WTC11 (cell line): ENCODE measurements around the gene FEN1. TPM values are rescaled to one million over a fixed set of nuclear protein-coding genes. Genes with fewer than 3 reads are reported as not detected.

Experiments
- ATAC-seq: fragments of 200-7000 bp; cut with Tn5 transposase; 2 replicates; pipeline ENCODE4 v1.10.0; 2021; ENCODE audit warnings: mild to moderate bottlenecking, moderate library complexity
- CTCF ChIA-PET: fragments of 300-600 bp; sonication (Branson Sonifier 250); formaldehyde crosslinking; loops from one replicate; lab custom pipeline; 2021; ENCODE audit warnings: antibody characterized with exemption; lab: Charles Lee
- POLR2A ChIA-PET: fragments of 350-600 bp; sonication (Branson Sonifier 250); formaldehyde crosslinking; loops from one replicate; lab custom pipeline; 2021; ENCODE audit warnings: antibody characterized with exemption; lab: Charles Lee
- DNase-seq: peaks from one replicate; pipeline ENCODE4 v3.0.0; 2021; ENCODE audit warnings: low spot score
- H3K27ac Mint-ChIP-seq: 2 replicates; pipeline ENCODE4 v1.8.0; 2021; ENCODE audit warnings: mixed read lengths
- H3K27me3 Mint-ChIP-seq: 2 replicates; pipeline ENCODE4 v1.8.0; 2021; ENCODE audit warnings: low read depth, mild to moderate bottlenecking, moderate library complexity, mixed read lengths
- H3K36me3 Mint-ChIP-seq: 2 replicates; pipeline ENCODE4 v1.8.0; 2021; ENCODE audit warnings: mixed read lengths
- H3K4me1 Mint-ChIP-seq: 2 replicates; pipeline ENCODE4 v1.8.0; 2022; ENCODE audit warnings: mixed read lengths
- H3K4me3 Mint-ChIP-seq: 2 replicates; pipeline ENCODE4 v1.8.0; 2021; ENCODE audit warnings: mild to moderate bottlenecking, moderate library complexity, mixed read lengths
- H3K9me3 Mint-ChIP-seq: 2 replicates; pipeline ENCODE4 v1.8.0; 2021; ENCODE audit warnings: mixed read lengths
- E2F4 ChIP-seq: sonication (generic); formaldehyde crosslinking; IDR thresholded peaks from 2 replicates; pipeline ENCODE4 v1.8.1; 2022; ENCODE audit warnings: low read depth, mild to moderate bottlenecking, moderate library complexity, missing genetic modification reagents, borderline replicate concordance
- FOXJ3 ChIP-seq: sonication (generic); formaldehyde crosslinking; IDR thresholded peaks from 2 replicates; pipeline ENCODE4 v1.9.0; 2021; ENCODE audit warnings: missing genetic modification reagents, mild to moderate bottlenecking, borderline replicate concordance
- FOXK1 ChIP-seq: sonication (generic); formaldehyde crosslinking; IDR thresholded peaks from 2 replicates; pipeline ENCODE4 v1.8.0; 2022; ENCODE audit warnings: mild to moderate bottlenecking, moderate library complexity, missing genetic modification reagents
- MYBL2 ChIP-seq: sonication (generic); formaldehyde crosslinking; IDR thresholded peaks from 2 replicates; pipeline ENCODE4 v1.8.1; 2023; ENCODE audit warnings: mild to moderate bottlenecking, moderate library complexity, missing genetic modification reagents
- NFATC4 ChIP-seq: fragments of 250-450 bp; sonication (Bioruptor Pico); IDR thresholded peaks from 2 replicates; pipeline ENCODE4 v1.9.0; 2021; ENCODE audit warnings: mild to moderate bottlenecking
- PRDM15 ChIP-seq: sonication (generic); formaldehyde crosslinking; IDR thresholded peaks from 2 replicates; pipeline ENCODE4 v1.8.0; 2022; ENCODE audit warnings: missing genetic modification reagents
- SMAD4 ChIP-seq: sonication (generic); formaldehyde crosslinking; IDR thresholded peaks from 2 replicates; pipeline ENCODE4 v1.8.0; 2022; ENCODE audit warnings: mild to moderate bottlenecking, missing genetic modification reagents
- STAT6 ChIP-seq: sonication (generic); formaldehyde crosslinking; conservative IDR thresholded peaks from 2 replicates; pipeline ENCODE4 v1.8.1; 2023; ENCODE audit warnings: mild to moderate bottlenecking, low read depth, missing genetic modification reagents, moderate library complexity
- USF1 ChIP-seq: sonication (generic); formaldehyde crosslinking; IDR thresholded peaks from 2 replicates; pipeline ENCODE4 v1.8.0; 2022; ENCODE audit warnings: mild to moderate bottlenecking, missing genetic modification reagents
- ZNF416 ChIP-seq: fragments of 250-450 bp; sonication (Bioruptor Pico); IDR thresholded peaks from 2 replicates; pipeline ENCODE4 v1.9.0; 2021; ENCODE audit warnings: mild to moderate bottlenecking, inconsistent platforms
- total RNA-seq: library from RNA; stranded (reverse); gene quantifications from 3 replicates; pipeline ENCODE4 v1.2.3, GENCODE V29; 2021
- TF ChIP-seq, protein P1 (sequence below): sonication (generic); formaldehyde crosslinking; IDR thresholded peaks from 2 replicates; pipeline ENCODE4 v1.8.1; 2022; ENCODE audit warnings: mild to moderate bottlenecking, moderate library complexity, missing genetic modification reagents
- TF ChIP-seq, protein P2 (sequence below): fragments of 250-450 bp; sonication (Bioruptor Pico); IDR thresholded peaks from 2 replicates; pipeline ENCODE4 v1.9.0; 2021; ENCODE audit warnings: moderate library complexity, mild to moderate bottlenecking, inconsistent platforms, borderline replicate concordance

The FEN1 gene
- total RNA-seq, 1 experiment from 2014 or later: 96.3 TPM

DNA sequence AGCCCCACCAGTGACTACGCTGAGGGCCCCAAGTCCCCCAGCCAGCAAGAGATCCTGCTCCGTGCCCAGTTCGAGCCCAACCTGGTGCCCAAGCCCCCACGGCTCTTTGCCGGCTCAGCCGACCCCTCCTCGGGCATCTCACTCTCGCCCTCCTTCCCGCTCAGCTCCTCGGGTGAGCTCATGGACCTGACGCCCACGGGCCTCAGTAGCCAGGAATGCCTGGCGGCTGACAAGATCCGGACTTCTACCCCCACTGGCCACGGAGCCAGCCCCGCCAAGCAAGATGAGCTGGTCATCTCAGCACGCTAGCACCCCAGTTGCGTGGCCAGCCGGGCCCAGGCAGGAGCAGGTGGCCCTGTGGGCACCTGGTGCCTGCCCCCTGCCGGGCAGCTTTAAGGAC lies 48.5 kb upstream of the FEN1 start:
- 0 out of 2 replicates have a peak, but pooled peaks cover 4% of the 10 kb centered on the region for H3K36me3 Mint-ChIP-seq
- CTCF ChIA-PET: interaction anchor here (0.6 to 2.8 kb wide), 13 partner anchors 9 to 90 kb away, joined by 3 to 21 read pairs (median 5); partner anchors contain the start of gene MYRF
- POLR2A ChIA-PET: no interaction called here
- H3K27me3 Mint-ChIP-seq: peaks cover under 1% of the 10 kb centered on the region; the same call in 1 of the 2 replicates
- TF ChIP-seq PRDM15 (CRISPR knock-in tag): 0 out of 2 replicates have a peak, but pooled peaks have one; percentile 15
- TF ChIP-seq, protein P1, sequence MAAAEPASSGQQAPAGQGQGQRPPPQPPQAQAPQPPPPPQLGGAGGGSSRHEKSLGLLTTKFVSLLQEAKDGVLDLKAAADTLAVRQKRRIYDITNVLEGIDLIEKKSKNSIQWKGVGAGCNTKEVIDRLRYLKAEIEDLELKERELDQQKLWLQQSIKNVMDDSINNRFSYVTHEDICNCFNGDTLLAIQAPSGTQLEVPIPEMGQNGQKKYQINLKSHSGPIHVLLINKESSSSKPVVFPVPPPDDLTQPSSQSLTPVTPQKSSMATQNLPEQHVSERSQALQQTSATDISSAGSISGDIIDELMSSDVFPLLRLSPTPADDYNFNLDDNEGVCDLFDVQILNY (CRISPR knock-in tag): no peak
- TF ChIP-seq E2F4 (CRISPR knock-in tag): no peak
- TF ChIP-seq ZNF416 (CRISPR knock-in tag): no peak
- TF ChIP-seq MYBL2 (CRISPR knock-in tag): no peak
- TF ChIP-seq NFATC4 (CRISPR knock-in tag): no peak
- ATAC-seq (no peak), DNase-seq (no peak)
- H3K4me1 Mint-ChIP-seq: peaks cover 1% of the 10 kb centered on the region
- H3K4me3 Mint-ChIP-seq: no peak overlapping the region
- no peak overlapping the region for H3K27ac Mint-ChIP-seq
- no peaks in the 10 kb centered on the region for H3K9me3 Mint-ChIP-seq

DNA sequence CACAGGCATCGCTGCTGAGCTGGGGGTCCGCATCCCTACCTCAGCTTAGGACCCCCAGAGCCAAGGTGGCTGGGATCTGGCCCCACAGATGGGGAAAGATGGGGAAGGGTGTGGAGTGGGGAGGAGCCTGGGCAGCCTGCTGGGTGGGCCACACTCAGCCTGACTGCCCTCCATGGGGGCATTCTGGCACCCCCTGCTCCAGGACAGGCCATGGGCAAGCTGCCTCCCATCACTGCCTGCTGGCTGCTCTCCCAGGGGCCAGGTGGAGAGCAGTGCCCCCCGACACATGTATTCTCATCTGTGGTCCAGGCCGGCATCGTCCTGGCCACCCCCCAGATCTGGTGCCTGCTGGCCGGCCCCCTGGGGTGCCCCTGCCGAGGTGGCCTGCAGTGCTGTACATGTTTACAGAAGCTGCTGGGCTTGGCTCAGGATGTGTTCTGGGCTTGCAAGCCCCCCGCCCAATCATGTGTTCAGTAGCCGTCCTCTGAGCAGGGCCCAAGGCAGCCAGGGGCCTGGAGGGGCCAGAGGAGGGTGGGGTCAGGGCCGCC lies 48.0 kb upstream of the FEN1 start:
- Mint-ChIP-seq H3K36me3 (0 out of 2 replicates have a peak, but pooled peaks cover 4% of the 10 kb centered on the region), H3K27me3 (peaks cover 2% of the 10 kb centered on the region; the same call in 1 of the 2 replicates), H3K9me3 (no peaks in the 10 kb centered on the region), H3K4me3 (no peak overlapping the region), H3K4me1 (peaks cover 6% of the 10 kb centered on the region), H3K27ac (no peak overlapping the region)
- CTCF ChIA-PET: interaction anchor here (0.9 to 2.8 kb wide), 7 partner anchors 9 to 91 kb away, joined by 3 to 21 read pairs (median 5); partner anchors contain the start of gene MYRF
- DNase-seq (no peak), ATAC-seq (no peak)
- TF ChIP-seq FOXJ3 (CRISPR knock-in tag): no peak
- TF ChIP-seq, protein P1 (CRISPR knock-in tag): no peak
- no peak for TF ChIP-seq FOXK1 (CRISPR knock-in tag)
- TF ChIP-seq SMAD4: no peak
- no peak for TF ChIP-seq MYBL2 (CRISPR knock-in tag)
- TF ChIP-seq, protein P2, sequence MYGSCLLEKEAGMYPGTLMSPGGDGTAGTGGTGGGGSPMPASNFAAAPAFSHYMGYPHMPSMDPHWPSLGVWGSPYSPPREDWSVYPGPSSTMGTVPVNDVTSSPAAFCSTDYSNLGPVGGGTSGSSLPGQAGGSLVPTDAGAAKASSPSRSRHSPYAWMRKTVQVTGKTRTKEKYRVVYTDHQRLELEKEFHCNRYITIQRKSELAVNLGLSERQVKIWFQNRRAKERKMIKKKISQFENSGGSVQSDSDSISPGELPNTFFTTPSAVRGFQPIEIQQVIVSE (CRISPR knock-in tag): no peak
- no peak for TF ChIP-seq USF1
- no peak for TF ChIP-seq STAT6 (CRISPR knock-in tag)
- POLR2A ChIA-PET: no interaction called here
